ENCODE data around the gene EIPR1.

GRCh38 chr2:3246406-3246805 lies 131.2 kb downstream of the EIPR1 start:
- TF ChIP-seq CTCF (IDR thresholded peaks at IDR 0.05; ENCODE audit: extremely low read depth in 1 of 2, insufficient read depth in 1 of 2, low read depth in 1 of 2, low read length in 2 of 2) = no peak
- TF ChIP-seq EZH2 (IDR thresholded peaks at IDR 0.05; ENCODE audit: borderline replicate concordance, low read depth, low read length, severe bottlenecking) = no peak
- no peak for TF ChIP-seq POLR2A (IDR thresholded peaks at IDR 0.05; ENCODE audit: low read depth, low read length)
- no peak for TF ChIP-seq MAX (IDR thresholded peaks at IDR 0.05; ENCODE audit: insufficient read depth, insufficient read length)
